Superior temporal gyrus (tissue), 1 donor: ENCODE data around the gene MEPE.
A peak's percentile ranks its signal among the peaks of the same experiment; 100 is the strongest.

Experiments
- DNase-seq: peaks from one replicate; pipeline ENCODE4 v3.0.0-alpha.2; 2016; ENCODE audit errors: extremely low spot score

The MEPE gene, protein sequence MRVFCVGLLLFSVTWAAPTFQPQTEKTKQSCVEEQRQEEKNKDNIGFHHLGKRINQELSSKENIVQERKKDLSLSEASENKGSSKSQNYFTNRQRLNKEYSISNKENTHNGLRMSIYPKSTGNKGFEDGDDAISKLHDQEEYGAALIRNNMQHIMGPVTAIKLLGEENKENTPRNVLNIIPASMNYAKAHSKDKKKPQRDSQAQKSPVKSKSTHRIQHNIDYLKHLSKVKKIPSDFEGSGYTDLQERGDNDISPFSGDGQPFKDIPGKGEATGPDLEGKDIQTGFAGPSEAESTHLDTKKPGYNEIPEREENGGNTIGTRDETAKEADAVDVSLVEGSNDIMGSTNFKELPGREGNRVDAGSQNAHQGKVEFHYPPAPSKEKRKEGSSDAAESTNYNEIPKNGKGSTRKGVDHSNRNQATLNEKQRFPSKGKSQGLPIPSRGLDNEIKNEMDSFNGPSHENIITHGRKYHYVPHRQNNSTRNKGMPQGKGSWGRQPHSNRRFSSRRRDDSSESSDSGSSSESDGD

DNA sequence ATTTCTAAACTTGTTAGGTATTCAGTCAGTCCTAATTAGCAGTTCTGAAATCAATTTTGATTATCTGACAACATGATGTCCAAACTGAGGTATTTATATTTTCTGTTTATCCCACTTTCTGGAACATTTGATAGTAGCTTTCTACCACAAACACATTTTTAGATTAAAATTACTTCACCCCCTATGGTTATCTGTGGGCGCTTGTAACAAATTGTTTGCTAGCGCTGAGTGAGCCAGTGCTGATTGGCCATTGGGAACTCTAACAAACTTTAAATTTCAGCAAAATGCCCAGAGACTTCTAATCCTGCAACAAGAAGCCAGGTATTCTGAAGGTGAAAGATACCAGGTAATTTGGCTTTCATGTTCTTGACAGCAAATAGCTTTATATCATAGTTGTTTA, at the start of gene MEPE:
Gene MEPE, plus strand, starts transcription at position 301 of the 400 bp plus-strand sequence. CDS start 1,746 bp downstream, outside the sequence.
- no peak for DNase-seq

DNA sequence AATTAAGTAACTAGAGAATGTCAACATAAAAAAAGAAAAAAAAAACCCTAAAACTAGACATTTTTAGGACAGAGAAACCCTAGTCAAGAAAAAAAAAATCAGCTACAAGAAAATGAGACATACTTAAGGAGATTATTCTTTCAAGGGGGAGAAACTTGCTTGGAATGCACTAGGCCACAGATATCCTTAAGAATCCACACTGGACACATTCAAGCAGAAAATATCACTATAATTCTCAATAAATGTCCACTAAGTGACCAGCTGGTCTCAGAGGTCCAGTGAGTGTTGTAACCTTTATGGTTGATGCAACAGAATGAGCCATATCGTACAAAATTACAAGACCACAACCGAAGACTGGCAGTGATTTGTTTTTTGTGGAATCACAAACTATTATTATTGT, 49.0 kb upstream of the MEPE start:
- no peak for DNase-seq

DNA sequence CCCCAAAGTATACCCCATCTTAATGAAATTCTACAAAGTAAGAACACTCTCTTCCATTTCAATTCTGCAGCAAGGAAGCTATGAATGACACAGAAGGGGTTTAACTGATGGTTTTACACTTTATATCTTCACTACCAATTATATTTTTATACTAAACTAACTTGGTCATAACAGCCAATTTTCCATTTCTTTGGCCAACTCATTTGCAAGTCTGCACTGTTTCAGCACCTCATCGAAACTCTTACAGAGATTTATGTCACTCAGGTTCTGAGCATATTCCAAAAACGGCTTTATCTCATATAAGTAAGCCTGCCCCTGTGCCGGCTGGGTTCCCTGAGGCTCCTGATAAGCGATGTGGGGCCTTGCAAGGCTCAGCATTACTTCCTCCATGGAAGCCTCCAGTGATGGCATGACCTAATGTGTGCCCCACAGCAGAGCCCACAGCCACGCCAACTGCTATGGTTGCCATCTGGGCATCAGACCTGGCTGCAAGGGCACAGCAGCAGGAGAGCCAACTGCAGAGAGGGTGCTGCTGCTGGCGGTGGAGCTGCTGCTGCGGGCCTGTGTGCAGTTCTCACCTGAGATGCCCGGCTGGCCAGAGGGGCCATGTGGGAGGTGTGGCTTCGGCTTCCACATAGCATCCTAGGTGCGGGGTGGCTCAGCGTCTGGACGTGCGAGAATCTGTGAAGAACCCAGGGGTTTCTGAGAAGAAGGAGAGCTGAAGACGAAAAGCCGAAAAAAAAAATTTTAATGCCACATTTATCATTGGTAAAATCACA, 46.8 kb upstream of the MEPE start:
- DNase-seq = no peak

DNA sequence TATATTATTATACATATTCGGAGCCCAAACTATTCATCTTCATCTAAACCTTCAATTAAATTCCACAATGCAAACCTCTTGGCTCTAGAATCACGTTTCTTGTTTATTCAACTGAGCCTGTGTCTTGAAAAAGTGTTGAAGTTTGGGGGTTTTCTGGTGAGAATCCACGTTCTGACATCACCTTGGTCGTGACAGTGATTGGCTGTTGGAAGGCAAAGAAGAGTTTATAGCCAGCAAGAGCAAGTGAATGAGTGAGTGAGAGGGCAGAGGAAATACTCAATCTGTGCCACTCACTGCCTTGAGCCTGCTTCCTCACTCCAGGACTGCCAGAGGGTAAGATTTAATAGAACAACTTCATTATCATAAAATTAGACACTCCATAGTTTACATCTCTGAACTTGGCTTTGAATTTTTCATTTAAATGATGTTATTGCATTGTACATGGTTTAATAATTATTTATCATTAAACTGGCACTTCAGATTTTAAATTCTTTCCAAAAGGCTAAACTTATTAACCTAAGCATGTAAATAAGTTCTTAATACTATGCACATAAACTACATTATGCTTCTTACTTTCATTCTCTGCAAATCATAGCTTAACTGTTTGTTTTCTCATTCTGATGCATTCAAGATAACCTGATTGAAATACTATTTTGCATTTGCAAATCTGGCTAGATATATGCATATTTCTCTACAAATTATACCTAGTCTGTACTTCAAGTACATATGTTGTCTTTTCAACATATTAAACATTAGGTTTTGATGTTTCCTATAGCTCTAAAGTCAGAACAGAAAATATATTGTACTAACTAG, 33.3 kb upstream of the MEPE start, which contains the start of gene IBSP:
Gene IBSP, plus strand, starts transcription at position 254 of the 813 bp plus-strand sequence. CDS start 2,808 bp downstream, outside the sequence.
- DNase-seq = no peak

DNA sequence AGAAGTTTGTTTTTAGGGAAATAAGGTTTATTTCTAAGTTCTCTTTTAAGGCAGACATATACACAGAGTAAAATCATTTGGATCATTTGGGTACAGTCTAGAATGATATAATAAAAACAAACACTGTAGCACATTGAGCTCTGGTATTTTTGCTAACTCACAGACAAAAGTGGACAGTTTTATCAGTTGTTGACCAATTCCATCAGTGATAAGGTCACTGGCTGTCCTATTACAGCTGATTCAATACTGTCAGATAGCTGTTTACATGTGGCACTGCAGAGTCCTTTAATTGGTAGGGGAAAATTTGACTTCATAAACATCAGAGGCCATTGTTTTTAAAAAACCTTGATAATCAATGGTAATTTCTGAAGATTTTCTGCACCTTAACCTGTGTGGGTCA, 29.9 kb upstream of the MEPE start:
- no peak for DNase-seq

DNA sequence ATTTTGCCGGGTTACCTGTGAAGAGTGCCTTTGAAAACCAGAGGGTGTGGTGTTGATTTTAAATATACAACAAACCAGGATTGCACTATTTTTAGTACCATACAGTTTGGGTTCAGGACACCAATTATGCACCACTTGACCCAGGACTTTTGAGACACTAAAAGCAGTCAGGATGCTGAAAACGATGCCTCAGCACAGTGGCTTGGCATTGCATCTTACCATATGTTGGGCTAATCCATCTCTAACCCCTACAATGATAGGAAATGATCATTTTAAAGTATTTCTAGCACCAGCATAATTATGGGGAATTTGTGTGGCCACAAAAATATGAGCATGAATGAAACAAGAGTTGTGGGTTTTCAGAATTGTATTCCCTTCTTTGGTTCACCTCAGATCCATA, 29.3 kb upstream of the MEPE start:
- DNase-seq = no peak

DNA sequence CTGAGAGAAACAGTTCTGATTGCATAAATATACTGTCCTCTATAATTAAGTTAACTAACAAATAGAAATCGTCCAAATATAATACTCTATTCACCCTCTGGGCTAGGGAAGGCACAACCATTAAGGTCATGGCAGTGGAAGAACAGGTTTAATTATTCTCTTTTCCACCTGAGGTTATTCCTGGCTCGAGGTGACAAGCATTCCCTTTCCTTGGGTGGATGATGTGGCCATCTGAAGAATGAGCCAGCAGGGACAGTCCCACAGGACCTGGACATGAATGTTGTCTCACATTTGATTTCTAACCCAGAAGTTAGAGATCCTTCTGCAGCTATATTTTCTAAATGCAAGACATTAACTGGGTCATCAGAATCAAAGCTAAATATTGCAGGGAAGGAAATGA, 27.9 kb upstream of the MEPE start:
- no peak for DNase-seq

DNA sequence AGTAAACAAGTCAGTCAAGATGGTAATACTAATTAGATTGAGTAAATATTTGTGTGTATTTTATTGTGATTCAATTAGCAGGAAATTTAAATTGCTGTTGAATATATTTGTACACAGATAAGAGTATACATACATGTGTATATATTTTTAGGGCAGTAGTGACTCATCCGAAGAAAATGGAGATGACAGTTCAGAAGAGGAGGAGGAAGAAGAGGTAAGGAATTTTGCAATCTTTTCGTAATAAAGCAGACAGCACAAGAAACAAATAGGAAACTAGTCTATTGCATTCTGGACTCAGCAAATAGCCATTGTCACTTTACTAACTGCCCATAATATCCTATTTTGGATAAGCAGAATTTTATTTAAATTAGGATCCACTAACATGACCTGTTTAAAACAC, 26.8 kb upstream of the MEPE start:
- DNase-seq = no peak

DNA sequence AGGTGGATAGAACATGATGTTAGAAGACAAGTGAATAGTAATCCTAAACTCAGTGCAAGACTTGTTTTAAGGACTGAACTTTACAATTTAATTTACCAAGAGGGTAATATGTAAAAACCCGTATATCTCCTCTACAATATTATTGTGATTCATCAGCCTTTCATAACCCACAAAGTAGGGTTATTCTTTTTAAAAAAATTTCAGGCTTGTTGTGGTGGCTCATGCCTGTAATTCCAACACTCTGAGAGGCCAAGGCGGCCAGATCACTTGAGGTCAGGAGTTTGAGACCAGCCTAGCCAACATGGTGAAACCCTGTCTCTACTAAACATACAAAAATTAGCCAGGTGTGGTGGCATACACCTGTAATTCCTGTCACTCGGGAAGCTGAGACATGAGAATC, 26.2 kb upstream of the MEPE start:
- no peak for DNase-seq

DNA sequence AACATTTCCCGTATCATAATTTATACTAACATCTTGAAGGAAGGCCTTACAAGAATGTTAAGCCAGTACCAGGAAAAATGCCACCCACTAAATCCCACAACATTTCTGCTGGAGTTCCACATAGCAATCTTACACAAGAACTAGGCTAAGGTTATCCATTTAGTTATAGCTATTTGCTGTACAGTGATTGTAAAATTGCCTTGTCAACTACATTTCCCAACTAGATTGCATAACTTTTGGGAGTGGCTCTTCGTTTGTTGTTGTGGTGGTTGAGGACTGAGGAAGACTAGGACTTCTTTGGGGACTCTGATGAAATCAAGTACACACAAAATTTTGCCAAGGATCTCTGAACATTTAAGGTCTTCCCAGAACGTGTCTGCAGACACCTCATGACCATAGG, 25.4 kb upstream of the MEPE start:
- DNase-seq = no peak

DNA sequence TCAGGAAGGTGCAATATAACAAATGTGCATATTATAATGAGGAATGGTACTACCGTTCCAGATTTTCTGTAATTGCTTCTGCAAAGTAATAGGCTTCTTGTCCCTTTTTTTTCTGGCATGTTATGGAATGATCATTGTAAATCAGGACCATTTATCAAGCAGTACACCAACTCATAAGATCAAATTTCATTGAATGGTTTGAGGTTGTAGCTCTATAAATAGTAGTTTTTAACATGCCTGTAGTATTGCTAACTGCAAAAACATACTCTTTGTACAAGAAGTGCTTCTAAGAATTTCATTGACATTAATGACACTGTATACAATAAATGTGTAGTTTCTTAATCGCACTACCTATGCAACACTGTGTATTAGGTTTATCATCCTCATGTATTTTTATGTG, 20.8 kb upstream of the MEPE start:
- DNase-seq = no peak

DNA sequence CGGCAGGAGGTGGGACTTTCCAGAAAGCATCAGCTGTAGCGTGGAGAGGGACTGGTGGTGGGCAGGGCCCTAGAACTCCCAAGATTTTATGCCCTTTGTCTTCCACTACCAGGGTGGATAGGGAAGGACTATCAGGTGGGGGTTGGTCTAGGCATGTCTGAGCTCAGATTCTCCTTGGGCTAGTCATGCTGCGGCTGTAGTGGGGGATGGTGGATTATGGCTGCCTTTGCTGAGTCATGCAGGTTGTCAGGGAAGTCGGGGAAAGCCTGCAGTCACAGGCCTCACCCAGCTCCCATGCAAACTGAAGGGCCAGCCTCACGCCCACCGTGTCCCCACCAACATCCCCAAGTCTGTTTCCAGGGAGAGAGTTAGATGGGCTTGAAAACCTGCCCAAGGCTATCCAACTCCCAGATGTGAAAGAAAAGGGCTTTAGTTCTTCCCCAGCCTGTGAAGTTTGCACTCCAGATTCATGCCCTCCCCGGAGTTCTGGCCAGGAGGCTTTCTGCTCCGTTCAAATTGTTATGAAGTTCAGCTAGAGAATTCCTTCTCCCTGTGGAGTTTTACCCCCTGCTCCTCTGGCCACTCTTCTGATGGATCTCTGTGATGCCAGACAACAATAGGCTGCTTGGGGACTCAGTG, 13.4 kb upstream of the MEPE start:
- DNase-seq = no peak

DNA sequence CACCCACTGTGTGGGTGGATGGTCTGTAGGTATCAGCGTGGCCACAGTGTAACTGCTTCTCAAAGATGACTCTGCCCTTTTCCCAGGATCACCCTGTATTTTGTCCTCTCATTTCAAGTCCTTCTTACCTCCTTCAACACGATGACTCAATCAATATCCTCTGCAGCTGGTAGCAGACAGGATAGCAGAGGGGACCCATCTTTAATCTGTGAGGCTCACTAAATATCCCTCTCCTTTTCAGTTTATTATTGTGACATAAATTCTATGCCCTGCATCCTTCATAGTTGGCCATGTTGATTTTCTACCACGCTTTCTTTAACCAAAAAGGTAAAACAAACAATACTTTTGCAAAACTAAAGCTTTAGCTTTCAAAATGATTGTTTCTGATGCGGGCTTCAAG, 9.6 kb upstream of the MEPE start:
- DNase-seq = no peak

DNA sequence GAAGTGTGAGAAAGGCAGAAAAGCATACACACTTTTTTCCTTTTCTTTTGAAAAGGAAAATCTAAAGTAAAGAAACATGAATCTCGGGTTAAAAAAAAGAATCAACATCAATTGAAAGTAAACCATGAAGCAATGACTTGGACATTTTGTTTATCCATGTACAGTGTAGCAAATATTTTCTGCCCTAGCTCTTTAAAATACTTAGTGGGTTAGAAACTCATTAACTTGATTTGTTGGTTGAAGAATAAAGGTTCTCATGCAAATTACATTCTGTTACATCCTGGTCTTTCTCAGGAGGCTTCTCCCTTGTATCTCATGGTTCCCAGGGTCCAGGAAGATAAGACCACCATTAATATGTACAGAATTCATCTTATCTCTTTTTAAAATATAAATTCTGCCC, 9.0 kb upstream of the MEPE start:
- no peak for DNase-seq

DNA sequence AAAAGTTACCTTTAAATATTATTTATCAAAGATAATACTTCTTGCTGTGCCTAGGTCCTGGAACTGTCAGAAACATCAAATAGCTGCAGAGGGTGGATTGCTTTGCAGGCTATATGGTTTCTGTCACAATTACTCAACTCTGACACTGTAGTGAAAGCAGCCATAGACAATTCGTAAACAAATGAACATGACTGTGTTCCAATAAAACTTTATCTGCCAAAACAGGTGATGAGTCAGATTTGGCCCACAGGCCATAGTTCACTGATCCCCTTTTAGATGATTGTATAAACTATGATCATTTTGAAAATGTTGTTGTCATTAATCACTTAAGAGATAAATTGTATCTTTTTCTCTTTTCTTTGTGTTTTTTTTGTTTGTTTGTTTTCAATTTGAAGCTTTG, 8.4 kb upstream of the MEPE start:
- no peak for DNase-seq

DNA sequence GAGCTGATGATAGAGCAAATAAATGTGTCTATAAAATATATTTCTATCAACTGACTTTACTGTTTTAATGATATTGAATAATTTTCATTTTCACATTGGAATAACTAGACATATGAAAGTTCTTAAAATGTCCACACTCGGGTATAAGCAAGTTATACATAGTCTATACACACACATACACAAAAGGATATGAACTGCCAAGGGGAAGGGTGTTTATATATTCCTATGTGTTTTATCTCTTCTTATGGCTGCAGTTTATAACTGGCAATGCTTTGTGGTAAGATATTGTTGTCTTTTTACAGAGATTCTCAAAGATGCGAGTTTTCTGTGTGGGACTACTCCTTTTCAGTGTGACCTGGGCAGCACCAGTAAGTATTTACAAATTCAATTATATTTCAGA, 1.6 kb downstream of the MEPE start:
- DNase-seq = no peak

DNA sequence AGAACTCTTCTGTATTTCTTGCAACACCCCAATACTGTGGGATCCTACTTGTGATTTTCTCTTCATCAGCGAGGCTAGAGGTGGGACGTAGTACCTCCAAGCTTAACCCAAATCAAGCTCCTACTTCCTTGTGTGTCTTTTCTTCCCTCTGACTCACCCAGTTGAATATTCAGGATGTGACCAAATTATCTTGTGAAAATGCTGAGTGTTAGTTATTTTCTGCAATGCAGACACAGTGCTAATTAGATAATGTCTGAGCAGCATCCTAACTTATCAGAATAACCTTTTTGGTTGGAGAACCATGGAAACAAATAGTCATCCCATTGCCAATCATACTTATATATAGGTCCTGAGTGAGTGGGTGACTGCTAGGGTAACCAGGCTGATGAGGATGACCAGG, 2.4 kb downstream of the MEPE start:
- DNase-seq = no peak

DNA sequence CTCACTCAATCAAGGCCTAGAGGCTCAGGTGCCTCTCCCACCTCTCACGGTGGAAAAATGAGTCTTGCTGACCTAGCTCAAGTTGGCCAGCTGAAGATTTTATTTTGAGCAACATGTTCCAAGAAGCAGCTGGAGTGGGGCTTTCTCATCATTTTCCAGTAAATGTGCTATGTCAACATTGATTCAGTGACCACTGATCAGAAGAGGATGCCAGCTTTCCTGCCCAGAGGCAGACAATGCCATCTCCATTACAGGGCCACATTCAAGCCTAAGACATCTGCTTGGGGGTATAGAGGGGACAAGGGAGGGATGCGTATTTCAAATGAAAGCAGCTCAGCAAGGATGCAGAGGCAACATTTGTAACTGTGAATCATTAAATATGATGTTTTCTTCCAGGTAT, 3.0 kb downstream of the MEPE start:
- no peak for DNase-seq

DNA sequence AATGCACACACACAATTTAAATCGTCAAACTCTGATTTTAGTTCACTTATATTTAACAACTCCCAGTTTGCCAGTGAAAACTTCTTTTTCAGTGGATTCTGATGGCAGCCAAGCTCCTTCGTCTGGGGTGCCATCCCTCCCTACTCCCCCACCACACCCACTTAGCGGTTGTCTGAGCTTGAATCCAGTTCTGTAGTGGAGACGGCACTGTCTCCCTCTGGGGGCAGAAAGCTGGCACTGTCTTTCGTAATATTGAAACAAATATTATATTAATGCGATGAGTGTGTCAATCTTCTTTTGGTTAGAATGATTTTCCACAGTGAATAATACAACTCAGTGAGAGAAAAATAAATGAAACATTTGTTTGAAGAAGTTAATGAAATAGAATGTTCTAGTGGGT, 5.4 kb downstream of the MEPE start:
- no peak for DNase-seq

DNA sequence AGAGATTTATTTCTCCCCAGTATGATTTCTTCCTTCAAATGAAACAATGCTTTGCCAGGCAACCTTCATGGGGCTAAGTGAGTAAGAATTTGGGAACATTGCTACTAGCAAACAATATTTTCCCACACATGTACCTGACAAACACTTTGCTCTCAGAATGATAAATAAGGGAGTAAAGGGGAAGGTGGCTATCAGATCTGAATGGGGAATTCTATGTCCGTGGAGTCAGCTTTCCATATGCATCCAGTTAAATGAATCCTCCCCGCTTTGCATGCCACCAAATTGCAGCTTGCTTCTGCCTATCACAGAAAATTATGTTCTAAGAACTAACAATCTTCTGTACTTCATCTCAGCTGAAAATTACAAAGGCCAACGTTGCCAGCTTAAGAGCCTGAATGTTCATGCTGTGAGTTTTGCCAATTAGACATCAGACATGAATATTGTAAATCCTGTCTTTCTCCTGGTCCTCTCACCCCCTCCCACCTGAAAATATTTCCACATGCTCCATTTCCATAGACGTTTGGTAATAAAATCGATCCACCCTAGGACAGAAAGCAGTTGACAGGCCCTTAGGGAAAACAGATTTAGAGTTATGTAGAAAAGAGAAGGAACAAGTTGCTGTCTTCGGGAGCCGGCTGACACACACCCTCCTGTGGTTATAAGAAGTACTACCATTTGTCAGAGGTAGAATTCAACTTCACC, 6.3 kb downstream of the MEPE start:
- DNase-seq = peak; percentile 84

DNA sequence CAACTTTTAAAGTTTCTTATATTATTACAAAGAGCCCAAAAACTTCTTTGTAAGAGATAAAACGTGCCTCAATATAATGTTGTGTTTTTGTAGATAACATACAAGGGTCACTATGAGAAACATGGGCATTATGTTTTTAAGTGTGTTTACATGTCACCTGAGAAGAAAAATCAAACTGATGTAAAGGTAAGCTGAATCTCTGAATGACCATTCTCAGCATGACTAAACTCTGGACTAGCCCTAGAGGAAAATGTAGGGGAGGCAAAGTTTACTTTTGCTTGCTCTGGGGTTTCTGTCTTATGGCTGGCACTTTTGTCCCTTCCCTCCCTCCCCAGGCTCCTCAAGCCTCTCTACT, 6.8 kb downstream of the MEPE start:
- no peak for DNase-seq
